GM21723 (cell line): ENCODE measurements around the gene TDRD9.

Experiments used
- ATAC-seq: cut with Tn5 transposase; IDR thresholded peaks from one replicate; pipeline ENCODE4 v1.9.1; 2021; ENCODE audit warnings: mild to moderate bottlenecking, moderate library complexity; ENCODE audit not compliant: unreplicated experiment

Gene TDRD9

GRCh38 chr14:104023325-104024055 is 95.2 kb downstream of the TDRD9 start:
- ATAC-seq = no peak

GRCh38 chr14:104025534-104025933 is 97.3 kb downstream of the TDRD9 start:
- ATAC-seq = no peak

GRCh38 chr14:104026024-104026423 is 97.8 kb downstream of the TDRD9 start:
- no peak for ATAC-seq

GRCh38 chr14:104030958-104031357 is 102.7 kb downstream of the TDRD9 start:
- no peak for ATAC-seq

GRCh38 chr14:104031384-104031783 is 103.1 kb downstream of the TDRD9 start:
- ATAC-seq = no peak

- ATAC-seq = no peak
These were observed 106.9 kb downstream of the TDRD9 start for GRCh38 chr14:104034976-104035699.

- ATAC-seq = no peak
These were observed 108.0 kb downstream of the TDRD9 start for GRCh38 chr14:104036212-104036611.

GRCh38 chr14:104037074-104037473 is 108.8 kb downstream of the TDRD9 start:
- no peak for ATAC-seq

GRCh38 chr14:104037903-104038302 is 109.6 kb downstream of the TDRD9 start:
- no peak for ATAC-seq

- ATAC-seq = no peak
These were observed 111.0 kb downstream of the TDRD9 start for GRCh38 chr14:104039214-104039613.

- no peak for ATAC-seq
These were observed 112.3 kb downstream of the TDRD9 start for GRCh38 chr14:104040539-104040938.

GRCh38 chr14:104041430-104042104 is 113.3 kb downstream of the TDRD9 start:
- ATAC-seq = no peak

- no peak for ATAC-seq
These were observed 115.8 kb downstream of the TDRD9 start for GRCh38 chr14:104044016-104044415.

GRCh38 chr14:104047761-104048160 is 119.5 kb downstream of the TDRD9 start:
- no peak for ATAC-seq

- ATAC-seq = no peak
These were observed 120.7 kb downstream of the TDRD9 start for GRCh38 chr14:104048758-104049507.

GRCh38 chr14:104049576-104050240 is 121.5 kb downstream of the TDRD9 start:
- no peak for ATAC-seq

- ATAC-seq = no peak
These were observed 123.0 kb downstream of the TDRD9 start for GRCh38 chr14:104051092-104051813.

GRCh38 chr14:104054222-104054905 is 126.1 kb downstream of the TDRD9 start:
- ATAC-seq = no peak

- ATAC-seq = no peak
These were observed 134.0 kb downstream of the TDRD9 start for GRCh38 chr14:104062281-104062680.
